ENCODE measurements around the gene PRSS38.

GRCh38 chr1:227799756-227800155, 15.7 kb upstream of the PRSS38 start:
- TF ChIP-seq CTCF (conservative IDR thresholded peaks at IDR 0.05 in 1 of 2, IDR thresholded peaks at IDR 0.05 in 1 of 2; ENCODE audit: low read depth in 1 of 2, low read length in 2 of 2) (no peak), EZH2 (IDR thresholded peaks at IDR 0.05; ENCODE audit: low read length, missing control alignments) (no peak)

Data from fibroblast of lung (primary cell).